Hepatocyte (in vitro differentiated cells): ENCODE data around the gene ZDHHC24.

Source experiments
- CTCF ChIP-seq: fragments of 200-600 bp; sonication (generic); IDR thresholded peaks from 2 replicates; pipeline ENCODE4 v1.5.1; 2016; ENCODE audit warnings: antibody characterized with exemption, mild to moderate bottlenecking; ENCODE audit not compliant: poor library complexity
- EZH2 ChIP-seq: fragments of 200-600 bp; sonication (generic); IDR thresholded peaks from 2 replicates; pipeline ENCODE4 v1.6.1; 2016; ENCODE audit warnings: antibody characterized with exemption, mild to moderate bottlenecking, borderline replicate concordance
- EZH2phosphoT487 ChIP-seq: fragments of 200-600 bp; sonication (generic); IDR thresholded peaks from one replicate; pipeline ENCODE4 v1.6.1; 2018; ENCODE audit warnings: antibody characterized with exemption, mild to moderate bottlenecking, low read depth, moderate library complexity; ENCODE audit not compliant: unreplicated experiment, severe bottlenecking

- no peak for TF ChIP-seq CTCF
- no peak for TF ChIP-seq EZH2phosphoT487
- no peak for TF ChIP-seq EZH2
Observed at GRCh38 chr11:66568124-66568916, 22.5 kb upstream of the ZDHHC24 start, which contains the start of gene CTSF.
